HG02759 (cell line): ENCODE results near the gene HNRNPL.

Experiments used
- ATAC-seq: cut with Tn5 transposase; IDR thresholded peaks from one replicate; pipeline ENCODE4 v1.9.1; 2021; ENCODE audit warnings: mild to moderate bottlenecking, moderate library complexity; ENCODE audit not compliant: unreplicated experiment

HNRNPL gene

GRCh38 chr19:38846097-38846496 is 3.7 kb downstream of the HNRNPL start:
- ATAC-seq: no peak

DNA sequence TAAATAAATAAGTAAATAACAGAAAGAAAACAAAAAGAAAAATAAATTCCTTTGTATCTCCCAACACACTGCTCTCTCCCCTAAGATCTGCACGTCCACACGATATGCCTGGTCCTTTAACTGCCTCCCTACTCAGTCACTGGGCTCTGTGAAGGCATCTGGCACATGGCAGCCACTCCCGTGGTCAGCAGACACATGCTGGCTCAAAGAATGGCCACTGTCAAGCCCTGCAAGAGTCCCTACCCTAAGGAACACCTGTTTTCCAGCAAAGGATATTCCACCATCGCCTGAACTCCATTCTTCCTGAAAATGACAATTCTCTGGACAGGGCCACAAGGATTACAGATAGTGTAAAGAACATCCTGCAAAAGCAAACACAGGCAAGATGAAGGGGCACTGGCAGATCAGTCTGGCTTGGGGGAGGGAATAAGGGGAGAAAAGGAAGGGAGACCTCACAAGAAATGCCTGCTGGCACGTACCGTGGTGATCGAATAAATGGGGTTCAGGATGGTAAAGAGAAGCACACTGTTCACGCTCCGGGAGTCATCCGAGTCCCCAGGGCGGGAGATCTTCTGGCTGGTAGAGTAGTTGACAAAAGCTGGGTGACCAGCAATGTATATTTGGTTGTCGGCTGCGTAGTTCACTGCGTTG is 4.3 kb downstream of the HNRNPL start:
- ATAC-seq: no peak

- ATAC-seq: no peak
Measured at GRCh38 chr19:38844093-38844686, 5.6 kb downstream of the HNRNPL start.

DNA sequence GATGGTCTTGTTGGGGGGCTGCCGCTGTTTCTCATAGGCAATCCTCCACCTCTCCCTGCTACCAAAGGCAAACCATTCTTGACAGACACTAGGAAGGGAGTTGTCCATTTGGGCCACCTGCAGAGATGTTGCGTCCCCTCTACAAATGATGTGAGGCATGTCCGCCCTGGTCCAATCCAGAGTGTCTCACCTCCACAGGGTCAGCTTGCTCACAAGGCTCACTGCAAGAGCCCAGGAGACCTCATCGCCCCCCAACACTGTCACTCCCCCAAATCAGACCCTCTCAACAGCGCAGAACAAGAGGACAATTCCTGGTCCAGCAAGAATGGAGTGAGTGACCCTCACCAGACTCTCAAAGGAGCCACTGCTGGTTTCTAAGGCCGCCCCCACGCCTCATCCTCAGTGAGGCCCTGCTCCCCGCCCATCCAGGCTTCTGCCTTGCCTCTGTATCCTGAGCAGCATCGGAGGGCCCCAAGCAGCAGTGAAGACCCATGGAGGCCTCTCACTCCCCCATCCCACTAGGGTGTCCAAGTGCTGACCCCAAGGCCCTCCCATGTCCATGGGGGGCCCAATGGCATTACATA is 6.5 kb downstream of the HNRNPL start:
- no peak for ATAC-seq

DNA sequence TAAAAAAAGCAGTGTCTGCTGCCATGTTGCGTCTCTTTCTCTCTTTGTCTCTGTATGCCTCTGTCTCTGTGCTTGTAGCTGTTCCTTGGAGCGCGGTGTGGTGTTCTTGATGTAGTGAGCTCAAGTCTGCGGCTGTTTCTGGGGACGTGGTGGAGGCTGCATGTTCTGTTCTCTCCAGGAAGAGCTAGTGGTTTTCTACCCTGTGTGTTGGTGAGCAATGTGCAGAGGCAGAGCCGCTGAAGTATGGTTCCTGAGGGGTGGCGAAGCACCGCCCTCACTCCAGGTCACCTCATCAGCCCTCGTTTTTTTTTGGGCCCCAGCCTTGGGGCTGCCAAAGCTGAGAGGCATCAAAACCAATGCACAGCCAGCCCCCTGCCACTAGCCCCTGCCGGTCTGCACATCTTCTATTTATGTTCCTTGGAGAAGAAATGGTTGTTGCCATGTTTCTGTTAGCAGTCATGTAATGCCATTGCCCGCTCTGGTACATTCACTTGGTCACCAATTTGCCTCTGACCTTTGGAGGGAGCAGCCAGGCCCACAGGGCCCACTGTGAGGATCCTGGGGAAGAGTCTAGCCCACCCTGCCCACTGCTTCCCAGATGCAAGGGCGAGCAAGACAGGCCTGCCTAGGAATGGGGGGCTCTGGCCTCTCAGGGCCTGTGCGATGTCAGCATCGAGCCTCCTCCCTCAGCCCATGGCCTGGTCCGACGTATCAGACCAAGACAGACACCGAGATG is 7.2 kb downstream of the HNRNPL start:
- no peak for ATAC-seq

- ATAC-seq: no peak
Measured at GRCh38 chr19:38841787-38842438, 7.9 kb downstream of the HNRNPL start.

- no peak for ATAC-seq
Measured at GRCh38 chr19:38841180-38841766, 8.5 kb downstream of the HNRNPL start.

DNA sequence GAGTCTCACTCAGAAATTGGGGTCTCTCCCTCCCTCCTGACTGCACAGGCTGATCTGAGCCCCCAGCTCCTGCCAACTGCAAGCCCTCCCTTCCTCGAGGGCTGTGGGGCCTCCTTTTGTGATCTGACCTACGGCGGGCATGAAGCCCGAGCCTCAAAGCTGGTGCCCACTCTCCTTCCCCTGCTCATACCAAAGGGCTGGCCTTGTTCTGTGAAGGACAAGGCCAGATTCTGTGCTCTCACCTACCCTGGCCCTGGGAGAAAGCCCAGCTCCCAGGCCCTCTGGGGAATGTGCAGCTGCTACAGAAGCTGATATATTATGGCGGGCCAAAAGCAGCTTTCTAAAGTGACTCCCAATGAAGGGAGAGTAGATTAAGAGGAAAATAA is 9.2 kb downstream of the HNRNPL start:
- ATAC-seq: no peak

- no peak for ATAC-seq
Measured at GRCh38 chr19:38839816-38840582, 9.8 kb downstream of the HNRNPL start.

DNA sequence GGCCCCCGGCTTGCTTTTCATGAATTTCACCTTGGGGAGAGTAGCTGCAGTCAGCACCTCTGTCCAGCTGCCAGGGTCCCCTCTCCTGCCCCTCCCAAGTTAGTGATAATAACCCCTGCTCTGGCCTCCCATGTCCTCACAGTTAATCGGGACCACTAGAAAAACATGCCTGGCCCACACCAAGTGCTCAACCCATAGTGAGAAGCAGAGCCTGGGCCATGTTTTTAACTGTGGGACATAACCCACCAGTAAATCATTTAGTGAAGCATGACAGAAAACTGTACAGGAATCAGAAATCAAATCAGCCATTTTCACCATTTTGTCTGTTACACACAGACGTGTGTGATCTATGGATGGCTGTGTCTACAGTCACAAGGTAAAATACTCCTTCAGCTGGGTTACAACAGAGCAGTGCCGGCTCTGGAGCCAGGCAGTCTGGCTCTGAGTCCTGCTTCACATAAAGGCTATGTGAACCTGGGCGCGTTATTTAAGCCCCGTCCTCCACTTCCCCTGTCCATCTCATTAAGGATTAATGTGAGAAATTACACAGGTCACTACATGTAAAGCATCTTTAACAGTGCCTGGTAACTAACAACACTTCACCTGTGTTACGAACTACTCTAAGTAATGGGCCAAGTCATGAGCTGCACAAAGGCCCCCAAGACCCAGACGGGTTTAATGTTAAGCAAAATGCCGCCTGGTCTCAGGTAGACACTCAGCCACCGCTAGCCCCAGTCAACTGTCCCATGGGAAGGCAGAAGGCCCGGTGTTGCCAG is 10.6 kb downstream of the HNRNPL start:
- no peak for ATAC-seq

DNA sequence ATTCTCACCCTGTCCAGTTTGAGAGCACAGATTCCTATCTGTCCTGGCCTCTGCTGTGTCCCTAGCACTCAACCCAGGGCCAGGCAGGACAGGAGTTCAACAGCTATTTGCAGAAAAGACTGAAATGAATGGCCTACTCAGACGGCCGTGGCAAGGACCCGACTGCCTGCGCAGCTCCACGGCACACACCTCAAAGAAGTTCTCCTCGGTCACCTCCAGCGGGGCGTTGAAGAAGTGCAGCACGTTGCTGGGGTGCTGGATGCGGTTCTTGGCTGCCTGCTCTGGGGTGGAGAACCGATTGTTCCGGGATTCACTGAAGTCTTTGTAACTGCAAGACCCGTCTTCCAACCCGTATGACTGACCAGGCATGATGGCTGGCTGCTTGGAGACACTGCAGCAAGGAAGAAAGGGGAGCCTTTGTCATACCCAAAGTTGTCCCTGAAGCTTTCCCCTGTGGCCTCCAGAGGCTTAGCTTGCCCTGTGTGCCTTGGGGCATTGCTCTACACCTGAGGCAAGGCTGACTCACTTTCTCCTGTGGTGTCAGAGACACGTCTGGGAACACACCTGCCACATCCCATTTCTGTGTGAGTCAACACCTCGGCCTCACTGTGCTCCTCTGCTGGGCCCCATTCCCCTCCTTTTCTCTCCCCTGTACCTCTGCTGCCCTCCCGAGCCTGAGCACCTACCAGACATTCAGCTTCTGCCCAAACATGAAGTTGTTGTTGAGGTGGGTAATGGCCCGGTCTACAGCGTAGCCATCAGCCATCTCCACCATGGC is 11.4 kb downstream of the HNRNPL start:
- ATAC-seq: no peak

DNA sequence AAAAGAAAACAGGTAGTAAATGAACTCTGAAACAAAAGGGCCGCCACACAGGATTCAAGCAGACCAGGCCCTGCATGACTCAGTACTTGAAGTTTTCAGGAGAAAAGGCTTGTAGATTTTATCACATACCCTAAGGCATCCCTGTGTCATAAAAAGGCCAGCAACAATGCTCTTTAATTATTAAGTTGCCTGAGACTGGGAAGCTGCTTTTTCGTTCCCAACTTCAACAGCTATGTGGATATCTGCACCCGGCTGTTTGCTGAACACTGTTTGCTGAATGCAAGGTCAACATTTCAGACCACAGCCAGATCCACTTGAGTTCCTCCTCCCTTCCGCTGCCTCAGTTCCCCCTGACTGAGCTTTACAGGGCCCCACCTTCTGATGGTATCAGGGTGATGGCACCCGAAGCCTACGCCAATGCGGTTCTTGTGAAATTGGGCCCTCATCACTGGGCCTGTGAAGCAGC is 12.1 kb downstream of the HNRNPL start:
- no peak for ATAC-seq

DNA sequence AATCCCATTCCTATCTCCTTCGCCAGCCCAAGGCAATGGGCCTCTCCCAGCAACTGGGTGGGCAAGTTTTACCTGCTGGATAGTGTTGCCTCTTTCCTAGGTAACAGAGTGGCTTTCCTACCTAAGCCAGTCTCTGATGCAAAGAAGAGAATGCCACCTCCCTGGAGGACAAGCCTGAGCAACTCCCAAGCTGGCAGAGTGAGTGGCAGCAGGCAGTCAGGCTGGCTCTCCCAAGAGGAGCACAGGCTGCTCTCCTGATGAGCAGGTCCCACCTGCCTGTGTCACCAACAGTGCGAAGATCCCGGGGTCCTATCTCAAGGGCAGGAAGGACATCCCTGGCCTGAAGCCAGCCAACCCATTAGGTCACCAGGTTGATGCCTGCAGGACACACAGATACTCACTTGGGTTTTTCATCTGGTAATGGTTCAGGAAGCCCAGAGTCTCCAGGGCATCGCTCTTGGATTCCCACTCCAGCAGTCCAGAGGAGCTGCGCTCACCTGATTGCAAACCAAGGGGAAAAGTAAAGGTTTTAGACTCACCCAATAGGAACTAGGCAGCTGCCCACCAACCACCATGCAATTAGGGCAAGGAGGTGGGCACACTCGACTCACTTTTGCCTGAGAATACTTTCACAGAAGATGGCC is 12.7 kb downstream of the HNRNPL start:
- no peak for ATAC-seq

- ATAC-seq: no peak
Measured at GRCh38 chr19:38836159-38836982, 13.4 kb downstream of the HNRNPL start.

DNA sequence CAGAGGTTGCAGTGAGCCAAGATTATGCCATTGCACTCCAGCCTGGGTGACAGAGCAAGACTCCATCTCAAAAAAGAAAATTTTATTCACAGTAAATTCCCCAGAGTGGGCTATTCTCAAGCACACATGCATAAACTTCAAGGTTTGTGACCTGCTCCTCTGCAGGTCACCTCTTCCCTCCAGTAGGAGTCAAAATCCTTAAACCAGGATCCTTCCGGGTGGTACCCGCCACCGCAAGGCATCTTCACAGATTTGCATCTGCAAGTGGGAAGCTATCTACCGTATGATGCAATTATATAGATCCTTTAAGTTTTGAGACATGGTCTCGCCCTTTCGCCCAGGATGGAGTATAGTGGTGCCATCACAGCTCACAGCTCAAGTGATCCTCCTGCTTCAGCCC is 15.2 kb downstream of the HNRNPL start:
- no peak for ATAC-seq

DNA sequence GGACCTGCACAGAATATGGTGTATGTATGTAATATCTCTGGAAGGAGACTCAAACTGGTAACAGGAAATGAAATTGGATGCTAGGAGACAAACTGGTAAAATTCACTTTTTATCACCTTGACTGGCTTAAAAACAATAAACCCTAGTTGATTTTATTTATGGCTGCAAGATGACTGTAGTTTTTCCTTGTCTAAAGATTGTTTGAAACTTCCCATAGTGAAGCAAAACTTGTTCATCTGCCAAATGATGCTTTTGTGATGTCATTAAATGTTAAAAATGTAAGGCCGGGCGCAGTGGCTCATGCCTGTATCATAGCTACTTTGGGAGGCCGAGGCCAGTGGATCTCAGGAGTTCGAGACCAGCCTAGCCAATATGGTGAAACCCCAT is 15.7 kb downstream of the HNRNPL start:
- no peak for ATAC-seq

GRCh38 chr19:38833092-38833425 is 16.7 kb downstream of the HNRNPL start:
- no peak for ATAC-seq
